ENCODE results near the gene FN3KRP.

Gene FN3KRP, protein sequence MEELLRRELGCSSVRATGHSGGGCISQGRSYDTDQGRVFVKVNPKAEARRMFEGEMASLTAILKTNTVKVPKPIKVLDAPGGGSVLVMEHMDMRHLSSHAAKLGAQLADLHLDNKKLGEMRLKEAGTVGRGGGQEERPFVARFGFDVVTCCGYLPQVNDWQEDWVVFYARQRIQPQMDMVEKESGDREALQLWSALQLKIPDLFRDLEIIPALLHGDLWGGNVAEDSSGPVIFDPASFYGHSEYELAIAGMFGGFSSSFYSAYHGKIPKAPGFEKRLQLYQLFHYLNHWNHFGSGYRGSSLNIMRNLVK

DNA sequence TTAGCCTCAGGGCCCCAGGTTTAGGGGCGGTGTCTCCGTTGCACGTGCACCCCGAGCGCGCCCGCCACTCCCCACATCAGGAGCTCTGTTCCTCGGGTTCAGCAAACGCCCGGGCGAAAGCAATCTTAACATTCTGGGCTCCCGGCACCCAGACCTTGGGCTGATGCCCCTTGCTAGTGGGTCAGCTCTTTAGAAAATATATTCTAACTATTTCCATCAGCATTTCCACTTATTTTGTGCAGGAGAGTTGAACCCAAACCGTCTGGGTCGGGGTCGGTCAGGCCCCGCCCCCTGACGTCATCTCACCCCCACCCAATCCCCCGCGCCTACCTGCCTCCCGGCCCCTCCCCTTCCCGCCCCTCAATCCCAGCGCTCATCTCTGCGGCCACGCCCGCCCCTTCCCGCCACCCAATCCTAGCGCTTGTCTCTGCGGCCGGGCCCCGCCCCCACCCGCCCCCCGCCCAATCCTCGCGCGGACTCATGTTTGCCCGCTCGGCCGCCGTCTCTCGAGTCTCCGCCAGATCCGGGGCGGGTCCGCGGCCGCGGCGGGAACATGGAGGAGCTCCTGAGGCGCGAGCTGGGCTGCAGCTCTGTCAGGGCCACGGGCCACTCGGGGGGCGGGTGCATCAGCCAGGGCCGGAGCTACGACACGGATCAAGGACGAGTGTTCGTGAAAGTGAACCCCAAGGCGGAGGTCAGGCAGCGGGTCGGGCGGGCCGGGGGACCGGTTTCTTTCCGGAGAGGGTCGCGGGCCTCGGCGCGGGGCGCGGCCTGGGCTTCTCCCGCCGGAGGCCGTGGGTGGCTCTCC is at the start of gene FN3KRP:
Gene FN3KRP, plus strand, starts transcription at position 504 of the 808 bp plus-strand sequence. Its CDS starts 50 bp downstream, at position 554.
- DNase-seq: peak; percentile 89

GRCh38 chr17:82666931-82667667 is 49.4 kb upstream of the FN3KRP start:
- DNase-seq: no peak

DNA sequence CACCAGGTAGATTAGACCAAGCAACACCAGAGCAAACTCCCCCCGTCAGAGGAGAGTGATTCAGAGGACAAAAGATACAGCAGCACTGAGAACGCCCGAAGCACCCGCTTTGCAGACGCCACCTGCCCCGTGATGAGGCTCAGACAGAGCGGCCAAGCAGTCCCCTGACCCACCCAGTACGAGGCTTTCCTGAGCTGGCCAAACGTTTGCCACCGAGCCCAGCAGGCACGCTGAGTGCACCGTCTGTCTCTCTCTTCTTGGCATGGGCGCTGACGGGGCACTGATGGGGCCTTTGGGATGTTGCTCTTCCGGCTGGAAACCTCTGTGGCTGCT is 48.9 kb upstream of the FN3KRP start:
- DNase-seq: no peak

DNA sequence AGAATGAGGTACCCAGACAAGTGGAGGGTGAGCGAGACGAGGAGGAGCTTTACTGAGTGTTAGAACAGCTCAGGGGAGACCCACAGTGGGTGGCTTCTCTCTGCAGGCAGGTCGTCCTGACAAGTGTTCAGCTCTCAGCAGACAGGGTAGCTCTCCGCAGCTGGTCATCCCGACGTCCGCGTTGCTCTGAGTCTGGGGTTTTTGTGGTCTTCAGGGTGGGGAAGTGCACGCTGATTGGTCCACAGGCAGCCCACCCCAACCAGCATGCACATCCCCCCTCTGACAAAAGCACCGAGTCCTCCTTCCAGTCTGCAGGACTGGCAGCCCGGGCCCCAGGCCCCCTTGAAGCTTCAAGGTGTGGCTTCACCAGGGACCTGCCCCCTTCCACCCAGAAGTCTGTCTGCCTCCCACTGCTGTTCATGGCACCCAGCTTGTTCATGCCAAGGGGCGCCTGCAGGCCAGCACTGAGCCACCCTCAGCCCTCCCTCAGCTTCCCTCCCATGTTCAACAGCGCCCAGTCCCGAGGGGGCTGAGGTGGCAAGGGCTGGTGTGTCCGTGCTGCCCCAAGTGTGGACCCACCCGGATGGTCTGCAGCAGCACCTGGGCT is 48.4 kb upstream of the FN3KRP start:
- DNase-seq: no peak

DNA sequence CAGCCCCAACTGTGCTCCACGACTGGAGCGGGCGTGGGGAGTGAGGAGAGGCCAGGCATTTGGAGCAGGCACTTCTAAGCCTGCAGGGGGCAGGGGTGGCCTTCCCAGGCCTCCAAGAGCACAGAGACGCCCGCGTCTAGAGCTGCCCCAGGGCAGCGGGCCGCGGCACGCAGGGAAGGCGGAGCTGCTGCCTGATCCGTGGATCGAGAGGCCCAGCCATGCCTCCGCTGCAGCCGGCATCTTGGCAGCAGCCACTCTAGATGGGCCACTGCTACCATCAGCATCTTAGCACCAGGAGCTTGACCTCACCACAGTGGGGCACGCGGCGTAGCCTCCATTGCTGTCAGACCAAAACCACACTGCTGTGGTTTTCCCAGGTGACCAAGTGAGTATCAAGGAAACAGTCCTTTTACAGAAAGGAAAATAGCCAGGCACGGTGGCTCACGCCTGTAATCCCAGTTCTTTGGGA is 47.8 kb upstream of the FN3KRP start:
- DNase-seq: peak; percentile 49

DNA sequence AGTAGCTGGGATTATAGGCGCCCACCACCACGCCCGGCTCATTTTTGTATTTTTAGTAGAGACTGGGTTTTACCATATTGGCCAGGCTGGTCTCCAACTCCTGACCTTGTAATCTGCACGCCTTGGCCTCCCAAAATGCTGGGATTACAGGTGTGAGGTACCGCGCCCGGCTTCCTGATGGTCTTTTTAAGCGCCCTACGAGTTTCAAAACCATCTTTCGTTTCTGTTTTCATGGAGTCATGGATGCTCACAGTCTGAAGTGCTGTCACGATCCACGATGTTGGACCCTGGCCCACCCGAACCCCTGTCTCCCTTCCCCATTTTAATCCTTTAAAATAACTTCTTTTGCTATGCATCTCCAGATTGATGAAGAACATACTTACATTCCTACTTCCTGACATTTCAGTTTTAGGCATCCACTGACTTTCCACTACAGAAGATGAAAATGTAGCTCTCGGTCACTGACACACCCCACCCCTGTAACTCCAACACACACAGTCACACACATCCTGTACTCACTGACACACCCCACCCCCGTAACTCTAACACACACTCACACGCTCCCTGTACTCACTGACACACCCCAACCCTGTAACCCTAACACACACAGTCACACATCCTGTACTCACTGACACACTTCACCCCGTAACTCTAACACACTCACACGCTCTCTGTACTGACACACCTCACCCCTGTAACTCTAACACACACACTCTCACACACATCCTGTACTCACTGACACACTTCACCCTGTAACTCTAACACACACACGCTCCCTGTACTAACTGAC is 45.6 kb upstream of the FN3KRP start:
- DNase-seq: no peak

DNA sequence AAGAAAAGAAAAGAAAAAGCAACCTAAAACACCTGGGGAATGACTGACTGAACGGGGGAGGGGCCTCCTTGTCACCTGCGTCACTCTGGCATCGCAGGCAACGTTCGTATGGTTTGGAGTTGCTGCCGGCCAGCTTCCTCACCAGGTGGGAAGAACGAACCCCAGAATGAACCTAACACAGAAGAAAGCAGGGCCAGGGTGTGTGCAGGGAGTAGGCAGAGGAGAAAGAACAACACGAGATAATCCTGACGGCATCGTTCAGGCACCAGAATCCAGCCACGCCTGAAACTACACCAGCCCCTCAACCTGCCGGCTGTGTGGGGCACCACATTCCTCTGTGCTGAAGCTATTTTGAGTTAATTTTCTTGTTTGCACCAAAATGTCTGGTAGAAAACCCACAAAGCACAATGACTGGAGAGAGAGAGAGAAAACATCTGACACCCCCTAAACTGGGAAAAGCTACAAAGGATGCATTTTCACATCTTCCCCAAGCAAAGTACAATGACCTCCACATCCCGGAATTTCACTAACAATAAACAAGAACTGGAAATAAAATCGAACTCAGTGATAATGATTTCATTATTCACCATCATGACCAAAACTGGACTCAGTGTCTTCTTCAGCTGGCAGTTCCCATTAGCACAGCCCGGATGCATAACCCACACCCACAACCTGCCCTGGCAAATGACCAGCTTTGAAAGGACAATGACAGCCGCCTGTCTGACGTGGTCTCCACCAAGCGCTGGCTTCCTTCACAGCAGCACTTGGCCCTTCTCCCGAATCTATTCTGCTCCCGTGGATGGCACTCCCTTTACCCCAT is 41.6 kb upstream of the FN3KRP start:
- DNase-seq: no peak

DNA sequence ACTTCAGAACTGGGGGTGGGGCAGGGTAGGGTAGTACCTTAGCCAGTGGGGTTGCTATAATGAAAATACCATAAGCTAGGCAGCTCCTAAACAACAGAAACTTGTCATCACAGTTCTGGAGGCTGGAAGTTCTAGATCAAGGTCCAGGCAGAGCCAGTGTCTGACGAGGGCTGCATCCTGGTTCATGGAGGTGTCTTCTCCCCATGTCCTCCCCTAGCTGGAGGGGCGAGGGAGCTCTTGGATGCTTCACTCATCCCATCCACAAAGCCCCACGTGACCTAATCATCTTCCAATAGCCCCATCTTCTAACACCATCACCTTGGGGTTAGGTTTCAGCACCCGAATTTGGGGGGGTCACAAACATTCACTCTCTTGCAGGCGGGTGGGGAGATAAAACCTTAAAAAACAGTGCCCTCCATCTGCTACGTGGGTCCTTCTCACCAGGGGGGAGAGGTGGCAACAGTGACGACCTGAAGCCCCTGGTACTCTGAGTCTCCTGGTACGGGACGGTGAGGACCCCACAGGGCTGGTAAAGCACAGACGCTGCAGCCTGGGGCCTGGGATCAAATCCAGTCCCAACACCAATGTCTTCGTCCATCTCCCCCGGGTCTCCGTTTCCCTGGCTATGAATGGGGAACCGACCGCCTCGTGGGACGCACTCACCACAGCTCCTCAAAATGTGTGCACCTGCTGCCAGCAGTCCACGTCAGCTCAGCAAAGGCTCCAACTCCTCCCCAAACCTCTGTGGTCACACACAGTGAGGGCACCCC is 40.8 kb upstream of the FN3KRP start:
- no peak for DNase-seq

- no peak for DNase-seq
Observed at GRCh38 chr17:82677353-82677925, 39.1 kb upstream of the FN3KRP start.

DNA sequence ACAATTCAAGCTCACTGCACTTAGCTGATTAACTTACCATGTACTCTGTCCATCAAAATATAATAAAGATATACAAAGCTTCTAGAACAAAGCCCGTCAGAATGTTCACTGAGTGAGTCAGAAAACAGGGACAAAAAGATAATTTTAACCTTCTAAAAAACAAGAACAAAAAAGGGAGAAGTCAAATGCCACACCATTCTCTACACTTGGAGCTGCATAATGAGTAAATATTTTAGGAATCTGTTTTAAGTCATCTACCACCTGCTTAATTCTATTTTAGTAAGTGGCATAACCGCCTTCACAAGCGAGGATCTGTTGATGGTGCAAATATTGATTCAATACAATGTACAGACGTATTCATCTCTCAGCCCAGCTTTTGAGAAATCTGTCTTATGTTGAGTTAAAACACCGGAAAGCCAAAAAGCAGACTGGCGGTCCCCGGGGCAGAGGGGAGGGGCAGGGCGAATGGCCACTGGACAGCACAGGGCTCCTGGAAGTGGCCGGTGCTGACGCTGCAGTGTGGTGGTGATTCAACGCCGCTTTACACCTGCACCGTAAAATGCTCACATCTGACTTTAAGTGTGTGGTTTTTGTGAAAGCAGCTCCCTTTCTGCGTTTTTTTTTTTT is 38.1 kb upstream of the FN3KRP start:
- DNase-seq: no peak

GRCh38 chr17:82679586-82680465 is 36.7 kb upstream of the FN3KRP start:
- no peak for DNase-seq

GRCh38 chr17:82681547-82681946 is 35.0 kb upstream of the FN3KRP start:
- DNase-seq: no peak

- no peak for DNase-seq
Observed at GRCh38 chr17:82683534-82683933, 33.0 kb upstream of the FN3KRP start.

DNA sequence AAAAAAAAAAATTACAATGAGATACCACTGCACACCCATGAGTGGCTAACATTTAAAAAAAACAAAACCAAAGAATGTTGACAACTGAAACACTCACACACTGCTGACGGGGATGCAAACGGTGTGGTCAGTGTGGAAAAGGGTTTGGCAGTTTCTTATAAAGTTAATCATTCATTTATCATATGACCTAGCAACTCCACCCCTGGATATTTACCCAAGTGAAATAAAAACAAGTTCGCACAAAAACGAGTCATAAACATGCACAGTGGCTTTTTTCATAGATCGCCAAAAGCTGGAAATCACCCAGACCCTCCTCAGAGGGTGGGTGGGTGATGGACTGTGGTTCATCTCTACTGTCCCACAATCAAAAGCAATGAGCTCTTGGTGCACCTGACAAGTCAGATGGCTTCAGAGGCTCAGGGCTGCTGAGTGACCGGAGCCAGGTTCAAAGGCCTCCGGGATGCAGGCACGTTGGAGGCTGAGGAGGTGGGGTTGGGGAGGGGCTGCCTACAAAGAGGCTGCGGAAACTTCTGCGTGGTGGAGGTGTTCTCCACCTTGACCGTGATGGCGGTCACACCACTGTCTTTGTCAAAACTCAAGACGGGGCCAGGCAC is 32.2 kb upstream of the FN3KRP start:
- no peak for DNase-seq

GRCh38 chr17:82685291-82685690 is 31.2 kb upstream of the FN3KRP start:
- DNase-seq: no peak

- DNase-seq: no peak
Observed at GRCh38 chr17:82686366-82687324, 29.9 kb upstream of the FN3KRP start.

DNA sequence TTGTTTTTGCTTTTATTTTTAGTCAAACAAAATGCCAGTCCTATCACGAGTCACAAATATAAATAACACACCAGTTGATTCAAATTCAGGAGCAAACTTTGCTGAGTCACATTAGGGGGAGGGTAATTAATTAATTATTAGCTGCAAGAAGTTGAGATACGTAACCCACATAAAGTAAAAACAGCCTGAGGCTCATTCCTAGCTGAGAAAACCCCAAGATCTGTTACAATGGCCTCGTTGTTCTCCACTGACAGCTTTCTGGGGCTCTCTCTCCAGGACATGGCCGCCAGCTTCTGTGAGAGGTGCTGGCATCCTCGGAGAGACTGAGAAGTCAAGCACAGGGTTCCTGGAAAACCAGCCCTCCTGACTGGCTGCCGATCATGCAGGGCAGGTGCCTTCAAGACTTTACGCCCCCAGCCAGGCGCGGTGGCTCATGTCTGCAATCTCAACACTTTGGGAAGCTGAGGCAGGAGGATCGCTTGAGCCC is 29.1 kb upstream of the FN3KRP start:
- no peak for DNase-seq

All from fibroblast of upper back skin (primary cell).